Mesothelial cell of epicardium (in vitro differentiated cells): ENCODE results near the gene GALNT2. TPM values are rescaled to one million over a fixed set of nuclear protein-coding genes. Genes with fewer than 3 reads are reported as not detected.

Experiments used
- DNase-seq, 2 experiments: peaks; one replicate each; pipeline ENCODE4 v3.0.0; 2021; ENCODE audit warnings: low spot score in 2 of 2; ENCODE audit not compliant: unreplicated experiment in 2 of 2
- H3K27ac Mint-ChIP-seq: 2 replicates; pipeline ENCODE4 v1.8.0; 2021; ENCODE audit warnings: mixed read lengths
- H3K27me3 Mint-ChIP-seq: 2 replicates; pipeline ENCODE4 v1.8.0; 2021; ENCODE audit warnings: low read depth, mixed read lengths
- H3K36me3 Mint-ChIP-seq: 2 replicates; pipeline ENCODE4 v1.8.0; 2021; ENCODE audit warnings: mixed read lengths
- H3K4me1 Mint-ChIP-seq: 2 replicates; pipeline ENCODE4 v1.8.0; 2021; ENCODE audit warnings: mixed read lengths
- H3K4me3 Mint-ChIP-seq: 2 replicates; pipeline ENCODE4 v1.8.0; 2021; ENCODE audit warnings: mild to moderate bottlenecking, moderate library complexity, mixed read lengths
- H3K9me3 Mint-ChIP-seq: 2 replicates; pipeline ENCODE4 v1.8.0; 2021; ENCODE audit warnings: mixed read lengths
- CTCF ChIP-seq: fragments of 200-600 bp; sonication (generic); IDR thresholded peaks from one replicate; pipeline ENCODE4 v1.5.0; 2021; ENCODE audit warnings: antibody characterized with exemption; ENCODE audit not compliant: unreplicated experiment
- total RNA-seq: library from RNA; stranded (reverse); gene quantifications from 3 replicates; pipeline ENCODE4 v1.2.1, GENCODE V29; 2021

Gene GALNT2
- total RNA-seq, 1 donor from 2014 or later, result 48.3 TPM

DNA sequence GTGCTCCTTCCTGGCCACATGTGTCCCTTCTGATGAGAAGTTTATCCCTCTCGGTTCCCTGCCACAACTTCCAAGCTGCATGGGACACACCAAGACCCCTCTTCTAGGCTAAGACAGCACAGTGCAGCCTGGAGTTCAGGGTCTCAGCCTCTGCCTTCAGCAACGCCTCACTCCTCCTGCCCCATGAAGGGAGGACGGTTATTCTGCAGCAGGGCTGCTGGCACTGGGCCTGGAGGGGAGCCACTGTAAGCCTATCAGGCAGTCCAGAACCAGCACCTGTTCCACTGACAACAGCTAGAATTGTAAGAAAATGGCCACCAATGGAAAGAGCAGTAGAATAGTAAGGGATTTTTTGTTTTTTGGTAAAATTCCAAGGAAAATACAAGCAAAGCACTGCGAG, 72.3 kb downstream of the GALNT2 start:
- DNase-seq, result no peak
- peaks cover 1% of the 10 kb centered on the region for H3K27me3 Mint-ChIP-seq
- no peak overlapping the region for H3K4me3 Mint-ChIP-seq
- H3K27ac Mint-ChIP-seq, result no peak overlapping the region
- TF ChIP-seq CTCF, result no peak
- peaks cover 23% of the 10 kb centered on the region for H3K4me1 Mint-ChIP-seq
- no peaks in the 10 kb centered on the region for H3K9me3 Mint-ChIP-seq
- H3K36me3 Mint-ChIP-seq, result no peaks in the 10 kb centered on the region

DNA sequence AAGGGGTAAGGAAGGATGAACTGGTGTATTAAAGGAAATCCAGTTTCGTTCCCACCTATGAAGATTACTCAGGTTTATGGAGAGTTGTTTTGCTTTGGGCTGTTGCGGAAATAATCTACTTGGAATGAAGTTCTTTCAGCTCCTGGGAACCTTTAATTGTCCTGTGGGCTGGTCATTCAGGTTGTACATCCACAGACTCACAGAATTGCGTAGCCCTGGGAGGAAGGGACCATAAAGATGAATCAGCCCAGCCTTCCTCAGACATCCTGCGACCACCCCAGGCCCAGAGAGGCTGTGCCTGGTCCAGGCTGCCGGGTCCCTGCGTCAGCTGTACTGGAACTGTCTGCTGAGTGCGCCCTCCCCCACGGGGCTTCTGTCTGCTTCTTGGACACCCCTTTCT, 72.7 kb downstream of the GALNT2 start:
- peaks cover 25% of the 10 kb centered on the region for H3K4me1 Mint-ChIP-seq
- H3K4me3 Mint-ChIP-seq, result no peak overlapping the region
- no peak for TF ChIP-seq CTCF
- peaks cover 1% of the 10 kb centered on the region for H3K27me3 Mint-ChIP-seq
- no peak for DNase-seq
- H3K36me3 Mint-ChIP-seq, result no peaks in the 10 kb centered on the region
- H3K9me3 Mint-ChIP-seq, result no peaks in the 10 kb centered on the region
- H3K27ac Mint-ChIP-seq, result no peak overlapping the region

DNA sequence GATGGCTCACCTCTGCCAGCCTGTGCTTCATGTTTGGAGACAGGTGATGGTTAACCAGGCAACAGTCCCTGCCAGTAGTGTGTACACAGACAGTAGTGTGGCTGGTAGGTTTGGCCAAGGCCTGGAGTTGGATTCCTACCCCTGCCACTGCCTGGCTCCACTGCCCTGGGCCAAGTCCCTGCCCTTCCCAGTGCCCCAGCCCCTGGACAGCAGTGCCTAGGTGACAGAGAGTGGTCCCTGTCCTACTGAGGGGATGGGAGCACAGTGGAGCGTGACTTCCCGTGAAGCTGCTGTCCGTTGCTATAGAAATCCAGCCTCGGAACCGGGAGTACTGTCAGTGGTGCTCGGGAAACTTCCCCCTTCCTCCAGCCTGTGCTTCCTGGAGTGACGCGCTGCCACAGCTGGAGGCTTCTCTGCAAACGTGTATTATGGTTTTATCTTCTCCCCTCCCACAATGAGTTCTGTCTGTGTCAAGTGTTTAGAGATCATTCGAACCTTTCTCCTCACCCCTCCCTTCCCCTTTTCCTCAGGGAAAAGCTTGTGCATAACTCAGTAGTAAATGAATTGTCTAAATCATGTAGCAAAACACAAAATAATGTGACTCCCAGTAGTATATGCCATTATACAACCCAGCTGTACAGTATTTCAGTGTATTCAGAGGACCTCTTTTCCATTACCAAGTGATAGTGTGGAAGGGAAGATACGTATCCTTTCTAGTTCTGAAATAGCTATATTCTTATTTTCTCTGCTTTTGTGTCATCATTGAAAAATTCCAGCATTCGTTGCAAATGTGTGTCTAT, 73.4 kb downstream of the GALNT2 start:
- no peak overlapping the region for H3K27ac Mint-ChIP-seq

GRCh38 chr1:230141021-230141648, 74.1 kb downstream of the GALNT2 start:
- Mint-ChIP-seq H3K4me1 (peaks cover 32% of the 10 kb centered on the region), H3K36me3 (no peaks in the 10 kb centered on the region), H3K27ac (no peak overlapping the region), H3K27me3 (no peaks in the 10 kb centered on the region), H3K9me3 (no peaks in the 10 kb centered on the region), H3K4me3 (no peak overlapping the region)
- no peak for TF ChIP-seq CTCF
- DNase-seq, result no peak

More for the DNA sequence above, 73.4 kb downstream of the GALNT2 start:
- no peaks in the 10 kb centered on the region for H3K36me3 Mint-ChIP-seq
- no peak for TF ChIP-seq CTCF
- no peaks in the 10 kb centered on the region for H3K9me3 Mint-ChIP-seq
- DNase-seq, result no peak
- H3K27me3 Mint-ChIP-seq, result no peaks in the 10 kb centered on the region
- peaks cover 25% of the 10 kb centered on the region for H3K4me1 Mint-ChIP-seq
- no peak overlapping the region for H3K4me3 Mint-ChIP-seq

DNA sequence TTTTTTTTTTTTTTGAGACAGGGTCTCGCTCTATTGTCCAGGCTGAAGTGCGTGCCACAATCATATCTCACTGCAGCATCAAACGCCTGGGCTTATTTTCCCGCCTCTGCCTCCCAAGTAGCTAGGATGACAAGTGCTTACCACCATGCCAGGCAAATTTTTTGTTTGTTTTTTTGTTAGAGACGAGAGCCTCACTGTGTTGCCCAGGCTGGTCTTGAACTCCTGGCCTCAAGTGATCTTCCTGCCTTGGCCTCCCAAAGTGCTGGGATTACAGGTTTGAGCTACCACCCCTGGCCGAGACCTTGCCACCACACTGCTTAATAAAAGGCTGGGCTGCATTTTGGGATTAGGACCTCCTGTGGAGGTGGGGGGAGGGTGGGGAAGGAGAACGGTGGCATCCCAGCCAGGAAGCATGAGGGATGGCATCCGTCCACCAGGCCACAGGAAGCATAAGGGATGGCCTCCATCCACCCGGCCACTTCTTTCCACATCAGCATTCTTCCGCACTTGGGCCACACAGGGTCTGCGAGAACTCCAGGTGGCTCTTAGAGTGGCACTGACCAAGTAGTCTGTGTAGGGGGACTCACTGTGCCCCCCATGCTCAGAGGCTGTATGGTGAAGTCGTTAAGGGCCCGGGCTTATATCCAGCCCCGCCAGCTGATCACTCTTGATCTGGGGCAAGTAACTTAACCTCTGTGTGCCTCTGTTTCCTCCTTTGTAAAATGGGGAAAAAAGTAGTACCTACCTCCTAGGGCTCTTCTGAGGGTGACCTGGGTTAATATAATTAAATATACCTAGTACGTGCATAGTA, 75.0 kb downstream of the GALNT2 start:
- no peak for DNase-seq
- no peak for TF ChIP-seq CTCF
- H3K27ac Mint-ChIP-seq, result no peak overlapping the region
- peaks cover 35% of the 10 kb centered on the region for H3K4me1 Mint-ChIP-seq
- H3K9me3 Mint-ChIP-seq, result no peaks in the 10 kb centered on the region
- H3K36me3 Mint-ChIP-seq, result no peaks in the 10 kb centered on the region
- H3K27me3 Mint-ChIP-seq, result no peaks in the 10 kb centered on the region
- no peak overlapping the region for H3K4me3 Mint-ChIP-seq
